Inflammatory macrophage treated with lipopolysaccharide for 1 hour (primary cell): Measurements from ENCODE around the gene GNG4.

Experiments
- DNase-seq, 2 donors: peaks; one replicate each; pipeline ENCODE4 v3.0.0-alpha.2; 2020 to 2022

GNG4 gene

GRCh38 chr1:235525314-235525713 lies 124.3 kb downstream of the GNG4 start:
- no peak for DNase-seq

DNA sequence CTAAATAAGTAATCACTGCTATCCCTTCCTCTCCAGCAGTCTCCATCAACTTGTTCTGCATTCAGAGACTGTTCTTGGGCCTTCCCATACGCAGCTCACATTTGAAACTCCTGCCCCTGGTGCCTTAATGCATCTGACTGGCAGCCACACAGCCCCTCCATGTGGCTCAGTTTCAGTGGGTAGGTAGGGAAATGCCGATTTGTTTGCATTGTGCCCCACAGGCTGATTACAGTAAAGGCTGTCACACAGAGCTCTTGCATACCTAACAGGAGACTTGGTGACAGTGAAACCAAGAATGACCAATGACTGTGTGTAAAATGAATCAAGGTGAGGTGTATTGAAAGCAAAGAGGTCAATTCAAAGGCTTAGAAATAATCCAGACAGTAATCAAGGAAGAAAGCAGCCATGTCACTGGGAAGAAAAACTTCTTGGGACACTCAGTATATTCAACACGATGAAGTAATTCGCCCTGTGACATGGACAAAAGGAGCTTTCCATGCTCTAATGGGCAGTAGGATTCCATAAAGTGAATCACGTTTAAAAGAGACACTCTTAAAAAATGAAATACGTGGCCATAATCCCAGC lies 132.6 kb downstream of the GNG4 start:
- no peak for DNase-seq

DNA sequence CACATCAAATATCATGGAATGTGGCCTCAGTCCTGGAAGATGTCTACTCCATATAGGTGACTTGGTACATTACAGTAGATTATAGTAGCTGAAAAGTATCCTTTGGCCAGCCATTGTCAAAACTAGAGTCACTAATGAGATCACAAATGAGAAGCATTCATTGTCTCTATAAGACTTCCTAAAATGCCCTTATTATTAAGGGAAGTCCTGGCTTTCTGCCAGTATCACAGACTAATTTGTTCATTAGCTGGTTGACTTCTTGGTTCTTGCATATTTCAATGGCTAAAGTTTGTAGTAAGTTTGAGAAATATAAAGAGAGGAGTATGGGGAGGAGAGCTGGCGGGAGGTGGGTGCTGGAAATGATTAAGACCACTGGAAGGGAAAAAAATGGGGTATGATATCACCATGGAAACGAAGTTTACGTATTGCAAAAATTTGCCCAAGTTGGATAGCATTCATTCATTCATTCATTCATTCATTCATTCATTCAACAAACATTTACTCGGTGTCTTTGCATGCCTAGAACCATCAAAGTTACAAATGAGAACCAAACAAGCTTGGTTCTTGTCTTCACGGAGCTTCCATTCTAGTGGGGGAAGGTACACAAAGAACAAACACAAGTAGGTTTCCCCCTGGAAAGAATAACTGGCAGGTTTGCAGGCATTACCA lies 133.6 kb downstream of the GNG4 start:
- DNase-seq, result peak; percentile 30 to 55

- peak; percentile 53 to 96 for DNase-seq
Observed at GRCh38 chr1:235513495-235514366, 135.9 kb downstream of the GNG4 start.

DNA sequence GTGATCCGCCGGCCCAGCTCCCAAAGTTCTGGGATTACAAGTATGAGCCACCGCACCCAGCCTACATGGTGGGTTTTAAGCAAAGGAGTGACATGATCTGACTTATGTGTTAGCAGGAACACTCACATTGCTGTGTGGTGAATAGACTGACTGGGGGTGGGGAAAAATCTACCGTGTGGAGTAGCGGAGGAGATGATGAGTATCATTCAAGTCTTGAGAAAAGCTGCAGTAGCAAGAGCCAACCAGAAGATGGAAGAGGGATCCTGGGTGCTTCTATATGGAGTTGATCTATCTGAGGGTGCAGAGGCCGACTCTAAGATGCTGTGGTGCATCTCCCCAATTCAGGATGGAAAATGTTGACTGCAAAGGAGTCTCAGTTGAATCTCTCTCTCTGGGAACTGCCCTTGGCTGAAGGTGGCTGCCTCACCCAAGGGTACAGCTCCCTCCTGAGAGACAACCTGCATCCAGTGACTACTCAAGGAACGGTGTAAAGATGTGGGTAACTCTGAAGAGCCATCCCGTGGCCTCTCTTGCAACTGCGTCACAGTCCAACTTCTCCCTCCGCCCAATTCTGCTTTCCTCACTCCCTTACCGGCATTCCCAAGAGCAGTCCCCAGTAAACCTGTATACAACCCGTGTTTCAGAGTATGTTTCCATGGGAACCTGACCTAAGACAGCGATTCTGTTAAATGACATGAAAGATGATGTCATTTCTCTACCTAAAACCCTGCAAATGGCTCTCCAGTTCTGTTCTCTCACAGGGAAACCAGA lies 137.9 kb downstream of the GNG4 start:
- no peak for DNase-seq

DNA sequence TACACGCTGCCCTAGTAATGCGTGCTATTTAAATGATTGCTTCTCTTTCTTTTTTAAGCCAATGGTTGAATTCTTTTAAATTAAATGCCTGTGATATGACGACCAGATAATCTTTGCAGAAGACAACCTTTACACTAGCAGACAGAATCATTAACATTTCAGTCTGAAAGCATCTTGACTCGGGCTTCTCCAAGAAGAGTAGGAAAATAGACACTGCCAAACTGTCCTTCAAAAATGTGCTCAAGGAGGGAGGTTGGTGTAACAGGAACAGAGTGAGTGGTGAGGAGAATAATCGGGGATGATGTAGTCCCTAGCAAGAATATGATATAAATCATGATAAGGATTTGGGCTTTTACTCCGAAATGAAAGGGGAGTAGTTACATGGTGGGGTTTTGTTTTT lies 138.8 kb downstream of the GNG4 start:
- DNase-seq, result no peak

- no peak for DNase-seq
Observed at GRCh38 chr1:235507623-235508022, 142.0 kb downstream of the GNG4 start.

DNA sequence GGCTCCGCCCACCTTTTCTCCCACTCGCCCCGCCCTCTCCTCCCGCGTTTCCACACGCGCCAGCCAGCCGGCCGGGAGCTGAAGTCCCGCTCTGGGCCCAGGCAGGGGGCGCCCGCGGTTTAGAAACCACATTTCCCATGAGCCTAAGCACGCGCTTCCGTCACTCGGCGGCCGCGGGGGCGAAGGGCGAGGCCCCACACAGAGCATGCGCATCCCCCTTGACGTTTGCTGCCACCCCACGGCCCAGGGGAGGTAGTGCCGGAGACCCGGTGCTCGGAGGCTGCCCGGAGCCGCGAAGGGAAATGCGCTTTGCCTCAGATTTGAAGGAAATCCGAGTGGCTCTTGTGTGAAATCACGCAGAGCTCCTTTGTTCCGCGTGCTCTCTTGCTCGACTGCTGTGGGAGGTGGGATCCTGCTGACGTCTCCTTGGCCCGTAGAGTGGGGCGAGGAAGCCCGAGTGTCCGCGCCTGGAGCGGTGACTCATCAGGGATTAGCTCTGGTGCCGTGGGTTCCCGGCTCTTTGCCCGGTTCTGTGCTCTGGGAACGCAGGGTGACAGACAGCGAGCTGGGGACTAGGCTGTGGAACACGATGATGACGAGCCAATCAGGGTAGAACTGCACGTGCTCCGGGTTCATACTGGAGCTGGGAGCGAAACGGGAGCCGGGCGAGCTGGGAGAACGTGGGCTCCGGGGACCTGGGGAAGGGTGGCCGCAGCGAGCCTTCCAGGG lies 144.9 kb downstream of the GNG4 start:
- DNase-seq, result peak; percentile 98 to 99

DNA sequence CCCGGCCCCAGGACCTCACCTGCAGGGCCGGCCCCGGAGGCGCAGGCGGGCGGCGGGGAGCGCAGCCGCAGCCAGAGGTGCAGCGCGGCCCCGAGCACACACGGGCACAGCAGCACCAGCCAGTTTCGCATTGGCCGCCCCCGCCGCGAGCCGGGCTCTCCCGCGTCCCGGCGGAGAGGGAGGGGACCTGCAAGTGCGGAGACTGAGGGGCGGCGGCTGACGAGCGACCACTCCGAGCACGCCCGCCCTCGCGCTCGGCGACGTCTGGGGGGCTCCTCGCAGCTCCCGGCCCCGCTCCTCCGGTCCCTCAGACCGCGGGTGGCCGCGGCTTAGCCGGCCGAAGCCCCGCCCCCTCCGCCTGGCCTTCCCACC lies 145.5 kb downstream of the GNG4 start, which contains the start of gene B3GALNT2:
Gene B3GALNT2 (minus strand): TSS at position 331 of the 372 bp plus-strand sequence. CDS start 200 bp downstream, at position 131.
- DNase-seq, result no peak

GRCh38 chr1:235503403-235504121 lies 146.0 kb downstream of the GNG4 start:
- peak; percentile 65 to 74 for DNase-seq

GRCh38 chr1:235502601-235503402 lies 146.8 kb downstream of the GNG4 start:
- DNase-seq, result peak; percentile 17 to 30

- no peak for DNase-seq
Observed at GRCh38 chr1:235500971-235501540, 148.5 kb downstream of the GNG4 start.
